Stimulated activated CD8-positive, alpha-beta memory T cell treated with anti-CD3 and anti-CD28 coated beads, Interleukin-12 subunit alpha, Interleukin-12 subunit beta, amount 100 ng/mL, for 24 hours (primary cell): ENCODE data around the gene ARHGAP11B.
"Not testable (repeated sequence)": the region's sequence is repeated elsewhere in the genome, so short reads cannot be mapped to it uniquely, and the experiment has no call there.

Experiments
- DNase-seq: peaks from one replicate; pipeline ENCODE4 v3.0.0-alpha.2; 2020; ENCODE audit errors: extremely low read depth

The ARHGAP11B gene

GRCh38 chr15:30625436-30626193, at the start of gene ARHGAP11B:
ARHGAP11B (plus strand) TSS chr15:30626128.
- peak; percentile 88 for DNase-seq

- not testable (repeated sequence) for DNase-seq
These were observed 46.4 kb upstream of the ARHGAP11B start for GRCh38 chr15:30579394-30579970.

- DNase-seq, result not testable (repeated sequence)
These were observed 45.2 kb upstream of the ARHGAP11B start for GRCh38 chr15:30580716-30581115.

GRCh38 chr15:30598953-30599352, 27.0 kb upstream of the ARHGAP11B start:
- DNase-seq, result not testable (repeated sequence)

GRCh38 chr15:30603796-30604195, 22.1 kb upstream of the ARHGAP11B start, which contains the start of gene GOLGA8H:
GOLGA8H (plus strand) TSS chr15:30604028; CDS start chr15:30604126, 98 bp downstream.
- DNase-seq, result not testable (repeated sequence)

- not testable (repeated sequence) for DNase-seq
These were observed 13.7 kb upstream of the ARHGAP11B start for GRCh38 chr15:30612271-30612670.

GRCh38 chr15:30621342-30621741, 4.6 kb upstream of the ARHGAP11B start:
- DNase-seq, result not testable (repeated sequence)

- DNase-seq, result not testable (repeated sequence)
These were observed 252 bp downstream of the ARHGAP11B start for GRCh38 chr15:30626194-30626565.

- not testable (repeated sequence) for DNase-seq
These were observed 704 bp downstream of the ARHGAP11B start for GRCh38 chr15:30626632-30627031.

- no peak for DNase-seq
These were observed 24.3 kb downstream of the ARHGAP11B start for GRCh38 chr15:30650012-30650929.

- DNase-seq, result not testable (repeated sequence)
These were observed 35.2 kb downstream of the ARHGAP11B start for GRCh38 chr15:30661154-30661553.

- not testable (repeated sequence) for DNase-seq
These were observed 43.7 kb downstream of the ARHGAP11B start for GRCh38 chr15:30669621-30670020.

- DNase-seq, result no peak
These were observed 44.1 kb downstream of the ARHGAP11B start for GRCh38 chr15:30670056-30670455.

GRCh38 chr15:30671309-30671708, 45.4 kb downstream of the ARHGAP11B start:
- DNase-seq, result no peak

- DNase-seq, result no peak
These were observed 49.2 kb downstream of the ARHGAP11B start for GRCh38 chr15:30675126-30675525.

GRCh38 chr15:30675891-30676290, 50.0 kb downstream of the ARHGAP11B start:
- not testable (repeated sequence) for DNase-seq

GRCh38 chr15:30680997-30681396, 55.1 kb downstream of the ARHGAP11B start:
- not testable (repeated sequence) for DNase-seq

GRCh38 chr15:30685709-30686285, 59.9 kb downstream of the ARHGAP11B start:
- DNase-seq, result not testable (repeated sequence)

- DNase-seq, result not testable (repeated sequence)
These were observed 60.7 kb downstream of the ARHGAP11B start for GRCh38 chr15:30686651-30687050.
